Skeletal muscle cell (primary cell): ENCODE measurements around the gene MBD5.

Experiments used
- DNase-seq: peaks from one replicate; pipeline ENCODE4 v3.0.0-alpha.2; 2010; ENCODE audit warnings: low read depth
- H3K4me3 ChIP-seq: 2 replicates; pipeline ENCODE4 v1.5.1; 2011; ENCODE audit warnings: low read depth, mild to moderate bottlenecking, control low read depth, low read length, moderate library complexity

The MBD5 gene

GRCh38 chr2:148201075-148202004 lies 180.4 kb downstream of the MBD5 start:
- H3K4me3 ChIP-seq, result no peak overlapping the region
- no peak for DNase-seq

- no peak overlapping the region for H3K4me3 ChIP-seq
- no peak for DNase-seq
These were observed 181.3 kb downstream of the MBD5 start for GRCh38 chr2:148202237-148202636.

- no peak for DNase-seq
- no peak overlapping the region for H3K4me3 ChIP-seq
These were observed 186.2 kb downstream of the MBD5 start for GRCh38 chr2:148207111-148207510.

- no peak for DNase-seq
- no peak overlapping the region for H3K4me3 ChIP-seq
These were observed 188.7 kb downstream of the MBD5 start for GRCh38 chr2:148209603-148210002.

- peak; percentile 1 for DNase-seq
- no peak overlapping the region for H3K4me3 ChIP-seq
These were observed 197.6 kb downstream of the MBD5 start for GRCh38 chr2:148218326-148219075.

- no peak for DNase-seq
- no peak overlapping the region for H3K4me3 ChIP-seq
These were observed 200.3 kb downstream of the MBD5 start for GRCh38 chr2:148221166-148221565.

GRCh38 chr2:148221926-148222325 lies 201.0 kb downstream of the MBD5 start:
- H3K4me3 ChIP-seq, result no peak overlapping the region
- DNase-seq, result no peak

GRCh38 chr2:148231858-148232257 lies 211.0 kb downstream of the MBD5 start:
- no peak for DNase-seq
- H3K4me3 ChIP-seq, result no peak overlapping the region

- no peak for DNase-seq
- no peak overlapping the region for H3K4me3 ChIP-seq
These were observed 213.3 kb downstream of the MBD5 start for GRCh38 chr2:148234143-148234542.

GRCh38 chr2:148237911-148238310 lies 217.0 kb downstream of the MBD5 start:
- DNase-seq, result no peak
- no peak overlapping the region for H3K4me3 ChIP-seq

GRCh38 chr2:148238561-148238960 lies 217.7 kb downstream of the MBD5 start:
- no peak overlapping the region for H3K4me3 ChIP-seq
- no peak for DNase-seq

- no peak for DNase-seq
- no peak overlapping the region for H3K4me3 ChIP-seq
These were observed 219.9 kb downstream of the MBD5 start for GRCh38 chr2:148240838-148241237.

GRCh38 chr2:148244593-148245292 lies 223.9 kb downstream of the MBD5 start:
- H3K4me3 ChIP-seq, result no peak overlapping the region
- peak; percentile 22 for DNase-seq

GRCh38 chr2:148251993-148252392 lies 231.1 kb downstream of the MBD5 start:
- no peak for DNase-seq
- no peak overlapping the region for H3K4me3 ChIP-seq

- H3K4me3 ChIP-seq, result no peak overlapping the region
- no peak for DNase-seq
These were observed 231.8 kb downstream of the MBD5 start for GRCh38 chr2:148252646-148253045.

- H3K4me3 ChIP-seq, result no peak overlapping the region
- DNase-seq, result no peak
These were observed 232.8 kb downstream of the MBD5 start for GRCh38 chr2:148253685-148254084.

GRCh38 chr2:148255929-148256328 lies 235.0 kb downstream of the MBD5 start:
- H3K4me3 ChIP-seq, result no peak overlapping the region
- DNase-seq, result no peak

- DNase-seq, result no peak
- H3K4me3 ChIP-seq, result no peak overlapping the region
These were observed 236.4 kb downstream of the MBD5 start for GRCh38 chr2:148257276-148257675.

GRCh38 chr2:148258124-148258523 lies 237.2 kb downstream of the MBD5 start:
- DNase-seq, result no peak
- no peak overlapping the region for H3K4me3 ChIP-seq

GRCh38 chr2:148259674-148260073 lies 238.8 kb downstream of the MBD5 start:
- no peak overlapping the region for H3K4me3 ChIP-seq
- no peak for DNase-seq
